A673 (cell line): ENCODE data around the gene PNRC2. TPM values are rescaled to one million over a fixed set of nuclear protein-coding genes. Genes with fewer than 3 reads are reported as not detected.

Experiments used
- BruUV-seq: library from RNA; stranded (reverse); fragments of 400-500 nt; replicated peaks from 2 replicates; lab custom pipeline; 2021; lab: Mats Ljungman, UMichigan
- CTCF ChIA-PET: fragments of 300-600 bp; sonication (Branson Sonifier 250); formaldehyde crosslinking; loops from one replicate; lab custom pipeline; 2022; ENCODE audit warnings: antibody characterized with exemption; lab: Charles Lee
- POLR2A ChIA-PET: fragments of 300-600 bp; sonication (Branson Sonifier 250); formaldehyde crosslinking; loops from one replicate; lab custom pipeline; 2022; ENCODE audit warnings: antibody characterized with exemption; ENCODE audit not compliant: low non-redundant PET; lab: Charles Lee
- DNase-seq: peaks from one replicate; pipeline ENCODE4 v3.0.0-alpha.2; 2015; ENCODE audit warnings: low spot score
- H3K27ac ChIP-seq: fragments of 200-600 bp; sonication (generic); 2 replicates; pipeline ENCODE4 v1.5.1; 2016; ENCODE audit warnings: mixed run types, low read depth, mild to moderate bottlenecking, mixed read lengths, antibody characterized with exemption, low read length; ENCODE audit not compliant: poor library complexity, severe bottlenecking
- H3K27me3 ChIP-seq: fragments of 200-600 bp; sonication (generic); replicated peaks from 2 replicates; pipeline ENCODE4 v1.6.1; 2017; ENCODE audit warnings: mixed run types, low read depth, mild to moderate bottlenecking, mixed read lengths, antibody characterized with exemption, low read length; ENCODE audit not compliant: insufficient read depth, poor library complexity
- H3K36me3 ChIP-seq: fragments of 200-600 bp; sonication (generic); 2 replicates; pipeline ENCODE4 v1.6.1; 2016; ENCODE audit warnings: mixed run types, mild to moderate bottlenecking, mixed read lengths, antibody characterized with exemption, low read length; ENCODE audit not compliant: insufficient read depth, poor library complexity, severe bottlenecking
- H3K4me1 ChIP-seq: fragments of 200-600 bp; sonication (generic); 2 replicates; pipeline ENCODE4 v1.6.1; 2017; ENCODE audit warnings: mixed run types, mild to moderate bottlenecking, mixed read lengths, antibody characterized with exemption, low read length; ENCODE audit not compliant: insufficient read depth, poor library complexity, severe bottlenecking
- H3K4me3 ChIP-seq: fragments of 200-600 bp; sonication (generic); 2 replicates; pipeline ENCODE4 v1.5.1; 2016; ENCODE audit warnings: low read depth, mixed run types, mild to moderate bottlenecking, mixed read lengths, low read length; ENCODE audit not compliant: poor library complexity, severe bottlenecking
- H3K9me3 ChIP-seq: fragments of 200-600 bp; sonication (generic); 2 replicates; pipeline ENCODE4 v1.6.1; 2016; ENCODE audit warnings: mixed run types, low read depth, mild to moderate bottlenecking, mixed read lengths, antibody characterized with exemption, low read length; ENCODE audit not compliant: poor library complexity, severe bottlenecking
- EZH2 ChIP-seq: fragments of 200-600 bp; sonication (generic); IDR thresholded peaks from 2 replicates; pipeline ENCODE4 v1.6.1; 2017; ENCODE audit warnings: borderline replicate concordance, low read depth, mild to moderate bottlenecking, mixed read lengths, antibody characterized with exemption, low read length; ENCODE audit not compliant: poor library complexity, severe bottlenecking
- intact Hi-C: fragments of 100-400 bp; cut with micrococcal nuclease; formaldehyde crosslinking; loops from one replicate; pipeline ENCODE4 v1.10.0; 2022; ENCODE audit not compliant: unreplicated experiment
- total RNA-seq: library from RNA; stranded (reverse); gene quantifications from 2 replicates; pipeline ENCODE4 v1.2.3, GENCODE V29; 2021
- TF ChIP-seq, protein P1 (sequence below): fragments of 300-800, 200-600 bp; sonication (generic); conservative IDR thresholded peaks from 2 replicates; pipeline ENCODE4 v1.5.1; 2017; ENCODE audit warnings: low read depth, mild to moderate bottlenecking, antibody characterized with exemption, low read length, moderate library complexity, mixed read lengths

Gene PNRC2
- total RNA-seq, 1 experiment from 2014 or later = 76.2 TPM

GRCh38 chr1:23927097-23927496, 32.5 kb upstream of the PNRC2 start:
- POLR2A ChIA-PET = no interaction called here
- no peaks in the 10 kb centered on the region for H3K27me3 ChIP-seq
- DNase-seq = no peak

GRCh38 chr1:23928789-23929188, 30.8 kb upstream of the PNRC2 start:
- ChIA-PET CTCF (no interaction called here), POLR2A (no interaction called here)
- no TSS peak for BruUV-seq
- no peaks in the 10 kb centered on the region for H3K36me3 ChIP-seq
- no peak overlapping the region for H3K4me3 ChIP-seq
- no peaks in the 10 kb centered on the region for H3K27me3 ChIP-seq
- intact Hi-C loops = no loop called here
- H3K27ac ChIP-seq = no peak overlapping the region
- peaks cover 21% of the 10 kb centered on the region for H3K4me1 ChIP-seq
- no peak for DNase-seq
- no peak for TF ChIP-seq EZH2
- TF ChIP-seq, protein P1, sequence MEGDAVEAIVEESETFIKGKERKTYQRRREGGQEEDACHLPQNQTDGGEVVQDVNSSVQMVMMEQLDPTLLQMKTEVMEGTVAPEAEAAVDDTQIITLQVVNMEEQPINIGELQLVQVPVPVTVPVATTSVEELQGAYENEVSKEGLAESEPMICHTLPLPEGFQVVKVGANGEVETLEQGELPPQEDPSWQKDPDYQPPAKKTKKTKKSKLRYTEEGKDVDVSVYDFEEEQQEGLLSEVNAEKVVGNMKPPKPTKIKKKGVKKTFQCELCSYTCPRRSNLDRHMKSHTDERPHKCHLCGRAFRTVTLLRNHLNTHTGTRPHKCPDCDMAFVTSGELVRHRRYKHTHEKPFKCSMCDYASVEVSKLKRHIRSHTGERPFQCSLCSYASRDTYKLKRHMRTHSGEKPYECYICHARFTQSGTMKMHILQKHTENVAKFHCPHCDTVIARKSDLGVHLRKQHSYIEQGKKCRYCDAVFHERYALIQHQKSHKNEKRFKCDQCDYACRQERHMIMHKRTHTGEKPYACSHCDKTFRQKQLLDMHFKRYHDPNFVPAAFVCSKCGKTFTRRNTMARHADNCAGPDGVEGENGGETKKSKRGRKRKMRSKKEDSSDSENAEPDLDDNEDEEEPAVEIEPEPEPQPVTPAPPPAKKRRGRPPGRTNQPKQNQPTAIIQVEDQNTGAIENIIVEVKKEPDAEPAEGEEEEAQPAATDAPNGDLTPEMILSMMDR = no peak
- no peaks in the 10 kb centered on the region for H3K9me3 ChIP-seq

More at GRCh38 chr1:23927097-23927496, 32.5 kb upstream of the PNRC2 start:
- Histone ChIP-seq H3K9me3 (no peaks in the 10 kb centered on the region), H3K4me3 (no peak overlapping the region), H3K36me3 (no peaks in the 10 kb centered on the region), H3K4me1 (peaks cover 16% of the 10 kb centered on the region), H3K27ac (no peak overlapping the region)
- no peak for TF ChIP-seq EZH2
- TF ChIP-seq, protein P1 = no peak
- CTCF ChIA-PET = no interaction called here
- no TSS peak for BruUV-seq
- intact Hi-C loops = no loop called here

GRCh38 chr1:23930270-23930669, 29.4 kb upstream of the PNRC2 start:
- no peaks in the 10 kb centered on the region for H3K36me3 ChIP-seq
- TF ChIP-seq, protein P1 = no peak
- no peak for TF ChIP-seq EZH2
- ChIA-PET POLR2A (no interaction called here), CTCF (no interaction called here)
- no peaks in the 10 kb centered on the region for H3K27me3 ChIP-seq
- BruUV-seq = no TSS peak
- H3K27ac ChIP-seq = no peak overlapping the region
- H3K9me3 ChIP-seq = no peaks in the 10 kb centered on the region
- no peak overlapping the region for H3K4me3 ChIP-seq
- H3K4me1 ChIP-seq = peaks cover 21% of the 10 kb centered on the region
- no peak for DNase-seq
- intact Hi-C loops = no loop called here
